Suprapubic skin (tissue), 4 donors: ENCODE results near the gene MTA1. TPM values are rescaled to one million over a fixed set of nuclear protein-coding genes. Genes with fewer than 3 reads are reported as not detected.

ENCODE experiments used
- DNase-seq, 2 donors: peaks; one replicate each; pipeline ENCODE4 v3.0.0-alpha.2; 2019; ENCODE audit warnings: low spot score in 2 of 2
- H3K27ac ChIP-seq: fragments of 200-600 bp; sonication (generic); one replicate; pipeline ENCODE4 v1.5.1; 2019
- H3K27me3 ChIP-seq: fragments of 200-600 bp; sonication (generic); one replicate; pipeline ENCODE4 v1.5.1; 2019
- H3K36me3 ChIP-seq: fragments of 200-600 bp; sonication (generic); one replicate; pipeline ENCODE4 v1.5.1; 2019
- H3K4me1 ChIP-seq: fragments of 200-600 bp; sonication (generic); one replicate; pipeline ENCODE4 v1.5.1; 2019
- H3K4me3 ChIP-seq: fragments of 200-600 bp; sonication (generic); one replicate; pipeline ENCODE4 v1.5.1; 2019; ENCODE audit warnings: mild to moderate bottlenecking
- H3K9me3 ChIP-seq: fragments of 200-600 bp; sonication (generic); one replicate; pipeline ENCODE4 v1.5.1; 2019
- CTCF ChIP-seq, 2 donors: fragments of 200-600 bp in 1 of 2; fragments of 450-650 bp in 1 of 2; sonication (generic) in 1 of 2; IDR thresholded peaks; one replicate each; pipeline ENCODE4 v1.5.1; 2016 to 2019; ENCODE audit warnings: antibody characterized with exemption in 2 of 2, mild to moderate bottlenecking in 1 of 2, moderate library complexity in 1 of 2
- EP300 ChIP-seq: sonication (generic); formaldehyde crosslinking; IDR thresholded peaks from one replicate; pipeline ENCODE4 v1.6.1; 2017; ENCODE audit warnings: antibody characterized with exemption
- POLR2A ChIP-seq, 2 donors: fragments of 450-650 bp; IDR thresholded peaks; one replicate each; pipeline ENCODE4 v1.6.1; 2017; ENCODE audit warnings: antibody characterized with exemption in 2 of 2, mild to moderate bottlenecking in 2 of 2, moderate library complexity in 2 of 2
- POLR2AphosphoS5 ChIP-seq, 3 donors: sonication (generic); formaldehyde crosslinking; IDR thresholded peaks; one replicate each; pipeline ENCODE4 v1.6.1; 2017; ENCODE audit warnings: antibody characterized with exemption in 3 of 3
- WGBS: methylation state at CpG from one replicate; pipeline ENCODE4 v1.1.5; 2018; 5-methylcytosine and 5-hydroxymethylcytosine counted together
- total RNA-seq, 4 donors: library from RNA; depleted of rRNA; stranded (reverse); fragments of >200 nt; gene quantifications; one replicate each; pipeline ENCODE4 v1.1.0, GENCODE V29; 2016

Gene MTA1
- total RNA-seq, 4 donors from 2014 or later, result 38.1 to 107 (median 59.5) TPM

- H3K4me3 ChIP-seq, result no peak overlapping the region
- TF ChIP-seq CTCF (IDR thresholded peaks at IDR 0.05) (no peak), POLR2A (IDR thresholded peaks at IDR 0.05) (no peak), POLR2AphosphoS5 (IDR thresholded peaks at IDR 0.05) (no peak), EP300 (no peak)
- WGBS, result 67% methylated on average over 26 of the region's 34 CpGs
- DNase-seq, result peak in 1 of 2 donors; percentile 77
- H3K4me1 ChIP-seq, result peaks cover 74% of the 10 kb centered on the region
- H3K9me3 ChIP-seq, result no peaks in the 10 kb centered on the region
- H3K36me3 ChIP-seq, result peaks cover 8% of the 10 kb centered on the region
- no peaks in the 10 kb centered on the region for H3K27me3 ChIP-seq
- peak overlapping the region; percentile 90 for H3K27ac ChIP-seq
Measured at GRCh38 chr14:105479431-105480158, 60.0 kb downstream of the MTA1 start.

- peaks cover 8% of the 10 kb centered on the region for H3K36me3 ChIP-seq
- H3K4me1 ChIP-seq, result peaks cover 75% of the 10 kb centered on the region
- H3K9me3 ChIP-seq, result no peaks in the 10 kb centered on the region
- DNase-seq, result peak in 1 of 2 donors; percentile 81
- peak overlapping the region; percentile 90 for H3K27ac ChIP-seq
- H3K27me3 ChIP-seq, result no peaks in the 10 kb centered on the region
- no peak for TF ChIP-seq CTCF (IDR thresholded peaks at IDR 0.05)
- TF ChIP-seq EP300, result no peak
- no peak for TF ChIP-seq POLR2AphosphoS5 (IDR thresholded peaks at IDR 0.05)
- no peak for TF ChIP-seq POLR2A (IDR thresholded peaks at IDR 0.05)
- WGBS, result 66% methylated on average over 15 of the region's 15 CpGs
- H3K4me3 ChIP-seq, result no peak overlapping the region
Measured at GRCh38 chr14:105480199-105480746, 60.6 kb downstream of the MTA1 start.

- DNase-seq, result peak; percentile 94 to 96
- TF ChIP-seq CTCF (IDR thresholded peaks at IDR 0.05), result peak; percentile 98 to 99
- TF ChIP-seq POLR2A (IDR thresholded peaks at IDR 0.05), result peak; percentile 40 to 53
- TF ChIP-seq POLR2AphosphoS5 (IDR thresholded peaks at IDR 0.05), result peak in 2 of 3 donors; percentile 26 to 63
- TF ChIP-seq EP300, result no peak
- 0% methylated on average over 2 of the region's 35 CpGs for WGBS
- peak overlapping the region; percentile 90 for H3K27ac ChIP-seq
- H3K36me3 ChIP-seq, result peaks cover 8% of the 10 kb centered on the region
- no peaks in the 10 kb centered on the region for H3K9me3 ChIP-seq
- H3K27me3 ChIP-seq, result no peaks in the 10 kb centered on the region
- H3K4me1 ChIP-seq, result peaks cover 75% of the 10 kb centered on the region
- peak overlapping the region; percentile 44 for H3K4me3 ChIP-seq
Measured at GRCh38 chr14:105480807-105481801, 61.5 kb downstream of the MTA1 start.

- Histone ChIP-seq H3K4me1 (peaks cover 75% of the 10 kb centered on the region), H3K27me3 (no peaks in the 10 kb centered on the region), H3K27ac (peak overlapping the region; percentile 90), H3K4me3 (peak overlapping the region; percentile 44), H3K9me3 (no peaks in the 10 kb centered on the region), H3K36me3 (peaks cover 8% of the 10 kb centered on the region)
- peak in 2 of 3 donors; percentile 4 to 91 for TF ChIP-seq POLR2AphosphoS5 (IDR thresholded peaks at IDR 0.05)
- TF ChIP-seq CTCF (IDR thresholded peaks at IDR 0.05), result no peak
- TF ChIP-seq EP300, result no peak
- peak in 1 of 2 donors; percentile 58 for TF ChIP-seq POLR2A (IDR thresholded peaks at IDR 0.05)
- whole genome bisulfite sequencing, result 2% methylated on average over 18 of the region's 18 CpGs
- peak; percentile 99 for DNase-seq
Measured at GRCh38 chr14:105481886-105482457, 62.3 kb downstream of the MTA1 start.
